Vagina (tissue), 2 donors: ENCODE data around the gene XRCC4.

Experiments used
- CTCF ChIP-seq, 3 experiments: fragments of 450-650 bp in 2 of 3; fragments of 200-600 bp in 1 of 3; sonication (generic) in 1 of 3; IDR thresholded peaks; one replicate each; pipeline ENCODE4 v1.5.1; 2017 to 2019; ENCODE audit warnings: antibody characterized with exemption in 3 of 3, mild to moderate bottlenecking in 2 of 3, moderate library complexity in 2 of 3
- POLR2A ChIP-seq, 2 donors: fragments of 450-650 bp; IDR thresholded peaks; one replicate each; pipeline ENCODE4 v1.6.1; 2017; ENCODE audit warnings: antibody characterized with exemption in 2 of 2, mild to moderate bottlenecking in 2 of 2, moderate library complexity in 2 of 2

GRCh38 chr5:83147593-83147992 lies 70.2 kb downstream of the XRCC4 start:
- TF ChIP-seq CTCF (IDR thresholded peaks at IDR 0.05) (no peak), POLR2A (IDR thresholded peaks at IDR 0.05) (no peak)
